IMR-90 (cell line): Measurements from ENCODE around the gene PPFIBP2.

Source experiments
- BHLHE40 ChIP-seq: fragments of 150-350 bp; IDR thresholded peaks from 2 replicates; pipeline ENCODE4 v1.6.1; 2016; ENCODE audit warnings: mild to moderate bottlenecking, low read depth, low read length
- CEBPB ChIP-seq: IDR thresholded peaks from 2 replicates; pipeline ENCODE4 v1.6.1; 2012; ENCODE audit warnings: low read depth, low read length, improper control_type of control experiment
- CTCF ChIP-seq: conservative IDR thresholded peaks from 2 replicates; pipeline ENCODE4 v1.5.1; 2012; ENCODE audit warnings: mild to moderate bottlenecking, low read depth, low read length, improper control_type of control experiment
- ELK1 ChIP-seq: fragments of 150-350 bp; IDR thresholded peaks from 2 replicates; pipeline ENCODE4 v1.6.1; 2016; ENCODE audit warnings: low read depth, mild to moderate bottlenecking, low read length, moderate library complexity, borderline replicate concordance
- MAFK ChIP-seq: IDR thresholded peaks from 2 replicates; pipeline ENCODE4 v1.6.1; 2012; ENCODE audit warnings: low read depth, low read length, improper control_type of control experiment
- MXI1 ChIP-seq: IDR thresholded peaks from 2 replicates; pipeline ENCODE4 v1.6.1; 2012; ENCODE audit warnings: low read depth, mild to moderate bottlenecking, low read length, moderate library complexity, borderline replicate concordance
- POLR2A ChIP-seq: IDR thresholded peaks from 2 replicates; pipeline ENCODE4 v1.6.1; 2012; ENCODE audit warnings: mild to moderate bottlenecking, low read depth, low read length
- RAD21 ChIP-seq: IDR thresholded peaks from 2 replicates; pipeline ENCODE4 v1.6.1; 2012; ENCODE audit warnings: low read length, improper control_type of control experiment
- RFX5 ChIP-seq: IDR thresholded peaks from 2 replicates; pipeline ENCODE4 v1.8.0; 2012; ENCODE audit warnings: low read depth, mild to moderate bottlenecking, low read length, moderate library complexity
- SMC3 ChIP-seq: fragments of 150-350 bp; IDR thresholded peaks from 2 replicates; pipeline ENCODE4 v1.6.1; 2016; ENCODE audit warnings: low read depth, mild to moderate bottlenecking, antibody characterized with exemption, low read length, moderate library complexity

GRCh38 chr11:7609015-7609414 lies 95.2 kb downstream of the PPFIBP2 start:
- TF ChIP-seq ELK1 = no peak
- no peak for TF ChIP-seq CTCF
- TF ChIP-seq POLR2A = no peak
- no peak for TF ChIP-seq RFX5
- no peak for TF ChIP-seq SMC3
- no peak for TF ChIP-seq BHLHE40
- no peak for TF ChIP-seq RAD21
- TF ChIP-seq MXI1 = no peak
- TF ChIP-seq MAFK = no peak
- no peak for TF ChIP-seq CEBPB
